SH-SY5Y (cell line): ENCODE measurements around the gene NOX3.

Source experiments
- GATA2 ChIP-seq: IDR thresholded peaks from 2 replicates; pipeline ENCODE4 v1.6.1; 2011; ENCODE audit warnings: mild to moderate bottlenecking, low read depth, low read length
- GATA3 ChIP-seq: IDR thresholded peaks from 2 replicates; pipeline ENCODE4 v1.6.1; 2011; ENCODE audit warnings: low read depth, mild to moderate bottlenecking, low read length, moderate library complexity

NOX3 gene

GRCh38 chr6:155404937-155405336 is 50.7 kb downstream of the NOX3 start:
- no peak for TF ChIP-seq GATA2
- no peak for TF ChIP-seq GATA3

- no peak for TF ChIP-seq GATA3
- no peak for TF ChIP-seq GATA2
Measured at GRCh38 chr6:155402656-155403304, 52.9 kb downstream of the NOX3 start.

- TF ChIP-seq GATA2: no peak
- no peak for TF ChIP-seq GATA3
Measured at GRCh38 chr6:155400654-155400965, 55.0 kb downstream of the NOX3 start.

- no peak for TF ChIP-seq GATA3
- no peak for TF ChIP-seq GATA2
Measured at GRCh38 chr6:155399745-155400653, 55.6 kb downstream of the NOX3 start.

GRCh38 chr6:155399062-155399744 is 56.4 kb downstream of the NOX3 start:
- no peak for TF ChIP-seq GATA2
- no peak for TF ChIP-seq GATA3

- TF ChIP-seq GATA3: no peak
- TF ChIP-seq GATA2: no peak
Measured at GRCh38 chr6:155398701-155399061, 57.0 kb downstream of the NOX3 start.

GRCh38 chr6:155398221-155398620 is 57.4 kb downstream of the NOX3 start:
- no peak for TF ChIP-seq GATA2

GRCh38 chr6:155397172-155397705 is 58.4 kb downstream of the NOX3 start:
- TF ChIP-seq GATA2 (no peak), GATA3 (no peak)

GRCh38 chr6:155396605-155397004 is 59.0 kb downstream of the NOX3 start:
- TF ChIP-seq GATA3: no peak
- no peak for TF ChIP-seq GATA2

- TF ChIP-seq GATA2 (no peak), GATA3 (no peak)
Measured at GRCh38 chr6:155395339-155395738, 60.3 kb downstream of the NOX3 start.

- TF ChIP-seq GATA3: no peak
- TF ChIP-seq GATA2: no peak
Measured at GRCh38 chr6:155389130-155389529, 66.5 kb downstream of the NOX3 start.

GRCh38 chr6:155388591-155388990 is 67.0 kb downstream of the NOX3 start:
- TF ChIP-seq GATA2 (no peak), GATA3 (no peak)

- TF ChIP-seq GATA3 (no peak), GATA2 (no peak)
Measured at GRCh38 chr6:155387481-155387880, 68.2 kb downstream of the NOX3 start.

- no peak for TF ChIP-seq GATA3
- TF ChIP-seq GATA2: no peak
Measured at GRCh38 chr6:155384321-155384952, 71.2 kb downstream of the NOX3 start.

- TF ChIP-seq GATA3: no peak
- TF ChIP-seq GATA2: no peak
Measured at GRCh38 chr6:155383913-155384312, 71.7 kb downstream of the NOX3 start.
